Measurements from ENCODE around the gene ATP8B3. TPM values are rescaled to one million over a fixed set of nuclear protein-coding genes. Genes with fewer than 3 reads are reported as not detected.

Gene ATP8B3
- polyA plus RNA-seq, 1 donor (not counting 4 experiments of a cell fraction or from before 2014, with no cell fraction given) = 0.98 TPM

DNA sequence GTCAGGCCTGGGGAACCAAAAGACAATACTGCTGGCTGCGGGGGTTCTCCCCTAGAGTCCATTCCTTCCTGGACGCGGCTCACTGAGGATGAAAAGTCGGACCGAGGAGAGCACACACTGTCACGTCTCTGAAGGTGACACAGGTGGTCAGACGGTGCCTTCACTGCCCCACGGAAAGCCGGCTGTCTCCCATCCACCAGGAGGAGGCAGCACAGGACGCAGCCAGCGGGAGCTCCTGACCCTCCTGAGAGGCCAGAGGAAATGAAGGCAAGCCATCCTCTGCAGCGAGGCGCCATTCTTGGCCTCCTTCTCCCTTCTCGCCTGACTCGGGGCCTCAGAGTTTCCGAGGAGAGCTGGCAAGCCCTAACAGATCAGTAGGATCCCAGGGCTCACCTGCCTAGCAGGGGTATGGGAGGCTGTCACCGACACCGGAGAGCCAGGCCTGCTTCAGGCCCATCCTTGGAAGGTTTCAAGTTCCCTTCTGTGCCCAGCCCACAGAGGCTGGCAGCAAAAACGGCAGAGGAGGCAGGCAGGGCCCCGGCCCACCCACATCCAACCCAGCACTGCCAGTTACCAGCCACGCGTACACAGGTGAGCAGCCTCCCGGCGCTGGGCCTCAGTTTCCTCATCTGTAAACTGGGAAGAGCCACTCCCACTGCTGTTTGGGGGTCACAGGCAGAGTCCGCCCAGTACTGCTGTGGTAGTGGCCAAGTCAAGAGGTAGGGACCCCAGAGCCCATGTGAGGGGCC lies 31.7 kb upstream of the ATP8B3 start:
- peaks cover 62% of the 10 kb centered on the region for H3K4me1 ChIP-seq (ENCODE audit: control insufficient read depth, extremely low read depth, insufficient read depth, low read length)

DNA sequence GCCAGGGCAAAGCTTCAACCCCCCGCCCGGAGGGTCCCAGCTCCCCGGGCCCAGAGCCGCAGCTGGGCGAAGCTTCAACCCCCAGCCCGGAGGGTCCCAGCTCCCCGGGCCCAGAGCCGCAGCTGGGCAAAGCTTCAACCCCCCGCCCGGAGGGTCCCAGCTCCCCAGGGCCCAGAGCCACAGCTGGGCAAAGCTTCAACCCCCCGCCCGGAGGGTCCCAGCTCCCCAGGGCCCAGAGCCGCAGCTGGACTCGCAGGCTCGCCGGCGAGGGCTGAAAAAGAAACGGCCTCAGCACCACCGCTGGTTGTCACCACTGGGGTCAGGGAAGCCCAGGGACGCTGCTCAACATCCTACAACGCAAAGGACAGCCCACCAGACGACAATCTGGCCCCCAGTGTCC lies 31.0 kb upstream of the ATP8B3 start:
- Histone ChIP-seq H3K9me1 (ENCODE audit: control insufficient read depth, extremely low read depth, insufficient read depth, low read length) (no peaks in the 10 kb centered on the region), H3K4me1 (ENCODE audit: control insufficient read depth, extremely low read depth, insufficient read depth, low read length) (peaks cover 62% of the 10 kb centered on the region), H3K79me2 (ENCODE audit: control insufficient read depth, insufficient read depth, low read length) (peaks cover 93% of the 10 kb centered on the region), H3K9ac (ENCODE audit: control insufficient read depth, extremely low read depth, insufficient read depth, low read length) (peak overlapping the region; percentile 72), H3K27me3 (ENCODE audit: control insufficient read depth, extremely low read depth, insufficient read depth, low read length) (no peaks in the 10 kb centered on the region), H3K4me2 (ENCODE audit: control insufficient read depth, extremely low read depth, insufficient read depth, low read depth, low read length) (peak overlapping the region; percentile 82), H3K27ac (ENCODE audit: control insufficient read depth, insufficient read depth, low read length) (peak overlapping the region; percentile 73), H4K20me1 (ENCODE audit: control insufficient read depth, extremely low read depth, insufficient read depth, low read length) (peaks cover 33% of the 10 kb centered on the region), H3K4me3 (ENCODE audit: control insufficient read depth in 2 of 3, extremely low read depth in 1 of 3, insufficient read depth in 2 of 3, low read depth in 1 of 3, low read length in 3 of 3) (peak overlapping the region in 2 of 3 experiments; percentile 55 to 56), H2AFZ (ENCODE audit: control insufficient read depth, low read length) (no peak overlapping the region), H3K9me3 (ENCODE audit: control insufficient read depth, low read depth, low read length) (no peaks in the 10 kb centered on the region), H3K36me3 (ENCODE audit: control insufficient read depth in 2 of 2, extremely low read depth in 1 of 2, insufficient read depth in 2 of 2, low read length in 2 of 2) (peaks cover 8 to 22% of the 10 kb centered on the region in 2 experiments)
- TF ChIP-seq, protein P1, sequence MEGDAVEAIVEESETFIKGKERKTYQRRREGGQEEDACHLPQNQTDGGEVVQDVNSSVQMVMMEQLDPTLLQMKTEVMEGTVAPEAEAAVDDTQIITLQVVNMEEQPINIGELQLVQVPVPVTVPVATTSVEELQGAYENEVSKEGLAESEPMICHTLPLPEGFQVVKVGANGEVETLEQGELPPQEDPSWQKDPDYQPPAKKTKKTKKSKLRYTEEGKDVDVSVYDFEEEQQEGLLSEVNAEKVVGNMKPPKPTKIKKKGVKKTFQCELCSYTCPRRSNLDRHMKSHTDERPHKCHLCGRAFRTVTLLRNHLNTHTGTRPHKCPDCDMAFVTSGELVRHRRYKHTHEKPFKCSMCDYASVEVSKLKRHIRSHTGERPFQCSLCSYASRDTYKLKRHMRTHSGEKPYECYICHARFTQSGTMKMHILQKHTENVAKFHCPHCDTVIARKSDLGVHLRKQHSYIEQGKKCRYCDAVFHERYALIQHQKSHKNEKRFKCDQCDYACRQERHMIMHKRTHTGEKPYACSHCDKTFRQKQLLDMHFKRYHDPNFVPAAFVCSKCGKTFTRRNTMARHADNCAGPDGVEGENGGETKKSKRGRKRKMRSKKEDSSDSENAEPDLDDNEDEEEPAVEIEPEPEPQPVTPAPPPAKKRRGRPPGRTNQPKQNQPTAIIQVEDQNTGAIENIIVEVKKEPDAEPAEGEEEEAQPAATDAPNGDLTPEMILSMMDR (optimal IDR thresholded peaks at IDR 0.05 in 1 of 3, IDR thresholded peaks at IDR 0.05 in 1 of 3, conservative IDR thresholded peaks at IDR 0.05 in 1 of 3; ENCODE audit: extremely low read depth in 1 of 3, insufficient read depth in 2 of 3, low read length in 3 of 3) = no peak
- no peak for TF ChIP-seq EZH2 (IDR thresholded peaks at IDR 0.05; ENCODE audit: low read length)
- dilution Hi-C loops (cut with MboI; ENCODE audit: extremely low pct_ligation_motif_present, low sequenced_read_pairs) = no loop called here
- no peak for DNase-seq (ENCODE audit: low read depth, low spot score)
- no peak for FAIRE-seq

More for the DNA sequence above, 31.7 kb upstream of the ATP8B3 start:
- no peak overlapping the region for H2AFZ ChIP-seq (ENCODE audit: control insufficient read depth, low read length)
- H3K9me3 ChIP-seq (ENCODE audit: control insufficient read depth, low read depth, low read length) = no peaks in the 10 kb centered on the region
- peaks cover 33% of the 10 kb centered on the region for H4K20me1 ChIP-seq (ENCODE audit: control insufficient read depth, extremely low read depth, insufficient read depth, low read length)
- H3K9ac ChIP-seq (ENCODE audit: control insufficient read depth, extremely low read depth, insufficient read depth, low read length) = peak overlapping the region; percentile 72
- peak overlapping the region; percentile 82 for H3K4me2 ChIP-seq (ENCODE audit: control insufficient read depth, extremely low read depth, insufficient read depth, low read depth, low read length)
- peak overlapping the region; percentile 73 for H3K27ac ChIP-seq (ENCODE audit: control insufficient read depth, insufficient read depth, low read length)
- H3K27me3 ChIP-seq (ENCODE audit: control insufficient read depth, extremely low read depth, insufficient read depth, low read length) = no peaks in the 10 kb centered on the region
- FAIRE-seq = peak; percentile 72
- TF ChIP-seq, protein P1 (optimal IDR thresholded peaks at IDR 0.05 in 1 of 3, IDR thresholded peaks at IDR 0.05 in 1 of 3, conservative IDR thresholded peaks at IDR 0.05 in 1 of 3; ENCODE audit: extremely low read depth in 1 of 3, insufficient read depth in 2 of 3, low read length in 3 of 3) = peak; percentile 69 to 76 (median 69)
- no peak for TF ChIP-seq EZH2 (IDR thresholded peaks at IDR 0.05; ENCODE audit: low read length)
- peaks cover 6 to 22% of the 10 kb centered on the region in 2 experiments for H3K36me3 ChIP-seq (ENCODE audit: control insufficient read depth in 2 of 2, extremely low read depth in 1 of 2, insufficient read depth in 2 of 2, low read length in 2 of 2)
- no peaks in the 10 kb centered on the region for H3K9me1 ChIP-seq (ENCODE audit: control insufficient read depth, extremely low read depth, insufficient read depth, low read length)
- peak overlapping the region in 2 of 3 experiments; percentile 22 to 56 for H3K4me3 ChIP-seq (ENCODE audit: control insufficient read depth in 2 of 3, extremely low read depth in 1 of 3, insufficient read depth in 2 of 3, low read depth in 1 of 3, low read length in 3 of 3)
- H3K79me2 ChIP-seq (ENCODE audit: control insufficient read depth, insufficient read depth, low read length) = peaks cover 88% of the 10 kb centered on the region
- DNase-seq (ENCODE audit: low read depth, low spot score) = no peak
- dilution Hi-C loops (cut with MboI; ENCODE audit: extremely low pct_ligation_motif_present, low sequenced_read_pairs) = no loop called here
